Caco-2 (cell line): ENCODE results near the gene SHISAL2A. TPM values are rescaled to one million over a fixed set of nuclear protein-coding genes. Genes with fewer than 3 reads are reported as not detected.

Source experiments
- BruUV-seq: library from RNA; stranded (reverse); fragments of 400-500 nt; replicated peaks from 2 replicates; lab custom pipeline; 2021; lab: Mats Ljungman, UMichigan
- CTCF ChIA-PET: fragments of 300-600 bp; sonication (Branson Sonifier 250); formaldehyde crosslinking; loops from one replicate; lab custom pipeline; 2022; ENCODE audit warnings: antibody characterized with exemption; lab: Charles Lee
- POLR2A ChIA-PET: fragments of 300-600 bp; sonication (Branson Sonifier 250); formaldehyde crosslinking; loops from one replicate; lab custom pipeline; 2022; ENCODE audit warnings: antibody characterized with exemption; lab: Charles Lee
- DNase-seq, 2 experiments: peaks; one replicate each; pipeline versions ENCODE4 v3.0.0 to v3.0.0-alpha.2; 2020 to 2022
- H3K27me3 ChIP-seq: replicated peaks from 2 replicates; pipeline ENCODE4 v1.6.0; 2011; ENCODE audit warnings: low read length; ENCODE audit not compliant: control insufficient read depth, insufficient read depth
- H3K36me3 ChIP-seq: 2 replicates; pipeline ENCODE4 v1.5.1; 2011; ENCODE audit warnings: low read length; ENCODE audit not compliant: control insufficient read depth, insufficient read depth
- H3K4me1 ChIP-seq: fragments of 250-450 bp; sonication (Bioruptor Pico); 2 replicates; pipeline ENCODE4 v1.5.1; 2020; ENCODE audit warnings: mild to moderate bottlenecking
- H3K4me3 ChIP-seq: 2 replicates; pipeline ENCODE4 v1.5.1; 2011; ENCODE audit warnings: low read depth, mild to moderate bottlenecking, control low read depth, low read length
- H3K9me3 ChIP-seq: fragments of 250-450 bp; sonication (Bioruptor Pico); 2 replicates; pipeline ENCODE4 v1.5.1; 2020; ENCODE audit warnings: mild to moderate bottlenecking, moderate library complexity
- H3K27ac Mint-ChIP-seq: one replicate; pipeline ENCODE4 v1.8.0; 2022; ENCODE audit warnings: mixed read lengths; ENCODE audit not compliant: unreplicated experiment
- H3K27me3 Mint-ChIP-seq: one replicate; pipeline ENCODE4 v1.8.0; 2022; ENCODE audit warnings: mixed read lengths; ENCODE audit not compliant: insufficient read depth, unreplicated experiment
- H3K36me3 Mint-ChIP-seq: one replicate; pipeline ENCODE4 v1.8.0; 2022; ENCODE audit warnings: mild to moderate bottlenecking, mixed read lengths; ENCODE audit not compliant: insufficient read depth, unreplicated experiment
- H3K4me1 Mint-ChIP-seq: one replicate; pipeline ENCODE4 v1.8.0; 2022; ENCODE audit warnings: low read depth, mixed read lengths; ENCODE audit not compliant: unreplicated experiment
- H3K4me3 Mint-ChIP-seq: one replicate; pipeline ENCODE4 v1.8.0; 2022; ENCODE audit warnings: mild to moderate bottlenecking, moderate library complexity, mixed read lengths; ENCODE audit not compliant: unreplicated experiment
- H3K9me3 Mint-ChIP-seq: one replicate; pipeline ENCODE4 v1.8.0; 2022; ENCODE audit warnings: mixed read lengths; ENCODE audit not compliant: unreplicated experiment
- intact Hi-C: fragments of 100-400 bp; cut with micrococcal nuclease; formaldehyde crosslinking; loops from one replicate; pipeline ENCODE4 v1.10.0; 2022; ENCODE audit not compliant: unreplicated experiment
- total RNA-seq: library from RNA; stranded (reverse); gene quantifications from 2 replicates; pipeline ENCODE4 v1.2.3, GENCODE V29; 2022
- TF ChIP-seq, protein P1 (sequence below), 2 experiments: fragments of 200-600 bp in 1 of 2; IDR thresholded peaks; 1 replicate in 1 of 2; 2 replicates in 1 of 2; pipeline versions ENCODE4 v1.5.1 to v1.8.0; 2011 to 2022; ENCODE audit warnings: antibody characterized with exemption in 1 of 2, control low read depth in 1 of 2, inconsistent platforms in 1 of 2, low read depth in 1 of 2, low read length in 1 of 2, mild to moderate bottlenecking in 1 of 2, moderate library complexity in 1 of 2; ENCODE audit not compliant: insufficient read depth in 1 of 2, severe bottlenecking in 1 of 2, unreplicated experiment in 1 of 2

Gene SHISAL2A
- total RNA-seq, 1 experiment from 2014 or later, result 3.7 TPM

DNA sequence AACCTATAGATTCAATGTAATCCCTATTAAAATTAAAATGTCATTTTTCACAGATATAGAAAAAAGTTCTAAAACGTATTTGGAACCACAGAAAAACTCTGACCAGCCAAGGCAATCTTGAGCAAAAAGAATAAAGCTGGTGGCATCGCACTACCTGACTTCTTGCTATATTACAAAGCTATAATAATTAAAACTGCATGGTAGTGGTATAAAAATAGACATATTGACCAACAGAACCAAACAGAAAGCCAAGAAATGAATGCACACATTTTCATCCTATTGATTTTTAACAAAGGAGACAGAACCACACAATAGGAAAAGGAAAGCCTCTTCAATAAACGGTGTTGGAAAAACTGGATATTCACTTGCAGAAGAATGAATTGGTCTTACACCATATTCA lies 9.2 kb upstream of the SHISAL2A start:
- TF ChIP-seq, protein P1, sequence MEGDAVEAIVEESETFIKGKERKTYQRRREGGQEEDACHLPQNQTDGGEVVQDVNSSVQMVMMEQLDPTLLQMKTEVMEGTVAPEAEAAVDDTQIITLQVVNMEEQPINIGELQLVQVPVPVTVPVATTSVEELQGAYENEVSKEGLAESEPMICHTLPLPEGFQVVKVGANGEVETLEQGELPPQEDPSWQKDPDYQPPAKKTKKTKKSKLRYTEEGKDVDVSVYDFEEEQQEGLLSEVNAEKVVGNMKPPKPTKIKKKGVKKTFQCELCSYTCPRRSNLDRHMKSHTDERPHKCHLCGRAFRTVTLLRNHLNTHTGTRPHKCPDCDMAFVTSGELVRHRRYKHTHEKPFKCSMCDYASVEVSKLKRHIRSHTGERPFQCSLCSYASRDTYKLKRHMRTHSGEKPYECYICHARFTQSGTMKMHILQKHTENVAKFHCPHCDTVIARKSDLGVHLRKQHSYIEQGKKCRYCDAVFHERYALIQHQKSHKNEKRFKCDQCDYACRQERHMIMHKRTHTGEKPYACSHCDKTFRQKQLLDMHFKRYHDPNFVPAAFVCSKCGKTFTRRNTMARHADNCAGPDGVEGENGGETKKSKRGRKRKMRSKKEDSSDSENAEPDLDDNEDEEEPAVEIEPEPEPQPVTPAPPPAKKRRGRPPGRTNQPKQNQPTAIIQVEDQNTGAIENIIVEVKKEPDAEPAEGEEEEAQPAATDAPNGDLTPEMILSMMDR (IDR thresholded peaks at IDR 0.05; ENCODE audit: insufficient read depth in 1 of 2, low read depth in 1 of 2, low read length in 1 of 2, severe bottlenecking in 1 of 2, unreplicated experiment in 1 of 2), result no peak
- POLR2A ChIA-PET, result no interaction called here
- H3K4me3 Mint-ChIP-seq, result no peak overlapping the region

DNA sequence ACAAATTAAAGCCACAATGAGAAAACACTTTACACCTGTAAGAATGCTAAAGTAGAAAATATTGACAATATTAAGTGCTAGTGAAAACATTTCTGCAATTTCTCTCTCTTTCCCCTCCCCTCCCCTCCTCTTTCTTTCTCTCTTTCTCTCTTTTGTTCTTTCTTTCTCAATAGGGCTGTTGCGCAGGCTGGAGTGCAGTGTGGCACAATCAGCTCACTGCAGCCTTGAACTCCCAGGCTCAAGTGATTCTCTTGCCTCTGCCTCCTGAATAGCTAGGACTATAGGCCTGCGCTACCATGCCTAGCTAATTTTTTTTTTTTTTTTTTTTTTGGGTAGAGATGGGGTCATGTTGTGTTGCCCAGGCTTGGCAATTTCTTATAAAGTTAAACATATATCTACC lies 5.9 kb upstream of the SHISAL2A start:
- intact Hi-C loops, result no loop called here
- no peak overlapping the region for H3K4me3 Mint-ChIP-seq

More for the DNA sequence above, 9.2 kb upstream of the SHISAL2A start:
- H3K4me1 ChIP-seq, result no peaks in the 10 kb centered on the region
- CTCF ChIA-PET, result no interaction called here
- intact Hi-C loops, result no loop called here
- no peaks in the 10 kb centered on the region for H3K36me3 ChIP-seq
- no peak for DNase-seq
- Mint-ChIP-seq H3K27me3 (no peaks in the 10 kb centered on the region), H3K27ac (no peak overlapping the region), H3K36me3 (no peaks in the 10 kb centered on the region), H3K9me3 (no peaks in the 10 kb centered on the region), H3K4me1 (no peaks in the 10 kb centered on the region)
- H3K9me3 ChIP-seq, result no peaks in the 10 kb centered on the region
- BruUV-seq, result no TSS peak
- no peaks in the 10 kb centered on the region for H3K27me3 ChIP-seq
- no peak overlapping the region for H3K4me3 ChIP-seq

DNA sequence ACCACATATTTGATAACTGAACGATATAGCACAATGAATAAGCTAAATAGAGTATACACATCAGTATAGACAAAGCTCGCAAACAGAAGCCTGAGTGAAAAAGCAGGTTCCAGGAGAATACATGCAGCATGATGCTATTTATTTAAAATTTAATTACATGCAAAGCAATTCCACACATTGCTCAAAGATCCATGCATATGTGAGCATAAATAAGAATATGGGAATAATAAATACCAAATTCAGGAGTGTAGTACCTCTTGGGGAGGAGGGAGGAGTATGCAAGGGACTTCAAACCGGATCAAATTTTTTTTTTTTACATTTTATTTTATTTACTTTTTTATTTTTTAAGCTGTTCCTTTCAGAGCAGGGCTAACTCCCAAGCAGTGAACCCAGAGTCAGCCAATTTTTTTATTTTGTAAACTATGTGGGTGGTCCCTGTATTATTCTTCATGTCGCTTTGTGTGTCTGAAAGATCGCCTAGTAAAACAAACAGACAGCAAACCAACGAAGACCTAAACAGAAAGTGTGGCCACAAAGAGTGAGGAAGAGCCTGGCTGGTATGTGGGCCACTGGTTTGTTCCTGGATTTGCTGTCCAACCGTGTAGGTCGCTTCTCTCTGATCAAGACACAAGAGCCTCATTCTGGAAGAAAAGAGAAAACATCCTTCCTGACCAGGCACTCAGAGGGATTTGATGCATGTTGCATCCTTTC lies 4.2 kb upstream of the SHISAL2A start:
- no peak overlapping the region for H3K27ac Mint-ChIP-seq
- ChIA-PET CTCF (no interaction called here), POLR2A (no interaction called here)
- H3K27me3 Mint-ChIP-seq, result no peaks in the 10 kb centered on the region
- no peaks in the 10 kb centered on the region for H3K9me3 Mint-ChIP-seq
- no peak overlapping the region for H3K4me3 ChIP-seq
- no peaks in the 10 kb centered on the region for H3K36me3 ChIP-seq
- intact Hi-C loops, result no loop called here
- no peak for DNase-seq
- BruUV-seq, result no TSS peak
- peaks cover 5% of the 10 kb centered on the region for H3K36me3 Mint-ChIP-seq
- peaks cover 4% of the 10 kb centered on the region for H3K4me1 Mint-ChIP-seq
- H3K9me3 ChIP-seq, result no peaks in the 10 kb centered on the region
- H3K4me3 Mint-ChIP-seq, result no peak overlapping the region
- TF ChIP-seq, protein P1 (IDR thresholded peaks at IDR 0.05; ENCODE audit: insufficient read depth in 1 of 2, low read depth in 1 of 2, low read length in 1 of 2, severe bottlenecking in 1 of 2, unreplicated experiment in 1 of 2), result no peak
- no peaks in the 10 kb centered on the region for H3K27me3 ChIP-seq
- H3K4me1 ChIP-seq, result 0 out of 2 replicates have a peak, but pooled peaks cover 7% of the 10 kb centered on the region

More for the DNA sequence above, 5.9 kb upstream of the SHISAL2A start:
- TF ChIP-seq, protein P1 (IDR thresholded peaks at IDR 0.05; ENCODE audit: insufficient read depth in 1 of 2, low read depth in 1 of 2, low read length in 1 of 2, severe bottlenecking in 1 of 2, unreplicated experiment in 1 of 2), result no peak
- Mint-ChIP-seq H3K4me1 (no peaks in the 10 kb centered on the region), H3K27ac (no peak overlapping the region), H3K27me3 (no peaks in the 10 kb centered on the region), H3K36me3 (no peaks in the 10 kb centered on the region), H3K9me3 (no peaks in the 10 kb centered on the region)
- BruUV-seq, result no TSS peak
- Histone ChIP-seq H3K9me3 (no peaks in the 10 kb centered on the region), H3K4me3 (no peak overlapping the region), H3K4me1 (0 out of 2 replicates have a peak, but pooled peaks cover 6% of the 10 kb centered on the region), H3K27me3 (no peaks in the 10 kb centered on the region), H3K36me3 (no peaks in the 10 kb centered on the region)
- CTCF ChIA-PET, result no interaction called here
- POLR2A ChIA-PET, result interaction anchor here (0.6 to 0.7 kb wide), 2 partner anchors 23 to 1380 kb away, joined by 7 to 9 read pairs; no protein-coding TSS in a partner anchor
- no peak for DNase-seq
